NCI-H1694 treated with DMSO at 0.1 percent for 48 hours (cell line): ENCODE data around the gene COMMD1.
"Not testable (repeated sequence)": the region's sequence is repeated elsewhere in the genome, so short reads cannot be mapped to it uniquely, and the experiment has no call there.

Experiments
- DNase-seq: peaks from one replicate; lab custom pipeline; 2025; lab: John Stamatoyannopoulos, UW

COMMD1 gene

DNA sequence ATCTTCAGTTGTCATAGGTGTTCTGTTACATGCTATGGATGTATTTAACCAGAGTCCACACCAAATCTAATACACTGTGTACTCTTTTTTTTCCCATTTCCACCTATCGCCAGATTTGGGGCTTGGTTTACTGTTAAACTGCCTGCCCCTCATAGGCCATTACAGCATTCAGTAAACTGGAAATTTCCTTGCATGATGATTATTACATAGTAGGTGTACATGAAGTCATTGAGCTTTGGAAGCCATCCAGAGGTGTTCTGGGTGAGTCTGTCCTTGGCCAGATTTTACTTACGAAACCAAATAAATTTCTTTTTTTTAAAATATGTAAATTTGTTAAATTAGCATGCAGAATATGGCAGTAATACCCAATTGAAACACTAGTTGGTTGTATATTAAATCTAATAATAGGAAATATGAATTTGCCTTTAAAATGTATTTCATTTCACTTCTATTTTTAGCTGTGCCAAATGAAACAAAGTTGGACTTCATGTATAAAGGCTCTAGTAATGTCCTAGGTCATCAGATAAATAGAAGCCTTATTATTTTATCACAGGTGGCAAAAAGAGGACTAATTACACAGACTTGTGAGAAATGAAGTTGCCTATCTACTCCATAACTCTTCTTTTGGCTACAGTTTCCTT is 60.7 kb downstream of the COMMD1 start:
- DNase-seq, result no peak

DNA sequence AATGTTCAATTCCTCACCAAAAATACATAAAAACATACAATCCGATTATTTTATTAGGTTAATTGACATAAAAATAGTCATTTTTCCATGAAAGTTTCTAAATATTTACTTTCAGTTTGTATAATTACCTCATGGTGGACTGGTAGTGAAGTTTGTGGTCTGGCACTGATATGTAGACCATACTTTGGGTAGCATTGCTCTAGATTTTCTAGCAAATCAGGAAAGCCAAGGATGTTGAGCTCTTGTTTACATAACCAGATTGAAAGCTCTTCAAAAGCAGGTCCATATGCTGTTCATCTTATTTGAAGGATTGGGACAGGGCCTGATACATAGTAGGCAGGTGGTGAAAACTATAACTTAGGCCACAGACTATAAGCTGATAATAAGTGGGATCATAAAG is 61.8 kb downstream of the COMMD1 start:
- no peak for DNase-seq

DNA sequence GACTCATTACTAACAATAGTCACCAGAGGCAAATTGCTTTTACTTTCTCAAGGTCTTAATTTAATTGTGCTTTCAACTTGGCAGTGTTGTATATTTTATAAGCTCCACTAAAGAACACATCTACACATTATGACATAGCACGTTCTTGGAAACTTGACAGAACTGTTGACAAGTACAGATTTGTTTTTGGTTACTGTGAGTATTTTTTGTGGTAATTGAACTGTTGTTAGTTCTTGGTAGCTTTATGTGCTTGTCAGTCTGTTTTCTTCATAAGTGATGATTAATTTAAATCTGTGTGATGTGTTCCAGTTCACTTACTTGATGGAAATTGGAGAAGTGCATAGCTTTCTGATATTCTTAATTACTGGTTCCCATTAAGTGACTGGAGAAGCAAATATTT is 63.9 kb downstream of the COMMD1 start:
- no peak for DNase-seq

DNA sequence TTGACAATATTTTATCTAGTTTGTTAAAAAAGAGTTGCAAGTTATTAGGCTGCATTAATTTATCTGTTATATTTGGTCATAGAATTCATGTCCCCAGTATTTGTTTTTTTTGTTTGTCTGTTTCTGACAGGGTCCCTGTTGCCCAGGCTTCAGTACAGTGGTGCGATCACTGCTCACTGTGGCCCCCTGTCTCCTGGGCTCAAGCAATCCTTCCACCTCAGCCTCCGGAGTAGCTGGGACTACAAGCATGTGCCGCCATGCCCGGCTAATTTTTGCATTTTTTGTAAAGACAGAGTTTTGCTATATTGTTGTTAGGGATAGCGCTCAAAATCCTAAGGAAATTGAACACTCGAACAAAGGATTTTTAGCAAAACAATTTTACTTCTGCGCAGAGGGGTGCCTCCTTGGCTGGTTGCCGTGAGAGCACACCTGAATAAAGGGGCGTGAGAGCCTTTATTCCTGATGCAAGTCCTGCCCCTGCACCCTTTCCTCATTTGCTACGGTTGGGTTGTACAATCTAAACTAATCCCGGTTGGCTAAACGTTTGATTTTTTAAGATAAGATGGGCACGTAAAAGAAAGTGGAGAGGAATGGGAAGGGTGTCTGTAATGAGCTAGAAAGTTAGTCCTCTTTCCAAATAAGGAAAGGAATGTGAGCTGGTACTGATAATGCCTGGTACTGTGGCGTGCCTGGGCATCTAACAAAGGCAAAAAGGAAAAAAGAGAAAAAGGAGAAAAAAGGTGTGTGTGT is 65.5 kb downstream of the COMMD1 start:
- DNase-seq, result no peak

DNA sequence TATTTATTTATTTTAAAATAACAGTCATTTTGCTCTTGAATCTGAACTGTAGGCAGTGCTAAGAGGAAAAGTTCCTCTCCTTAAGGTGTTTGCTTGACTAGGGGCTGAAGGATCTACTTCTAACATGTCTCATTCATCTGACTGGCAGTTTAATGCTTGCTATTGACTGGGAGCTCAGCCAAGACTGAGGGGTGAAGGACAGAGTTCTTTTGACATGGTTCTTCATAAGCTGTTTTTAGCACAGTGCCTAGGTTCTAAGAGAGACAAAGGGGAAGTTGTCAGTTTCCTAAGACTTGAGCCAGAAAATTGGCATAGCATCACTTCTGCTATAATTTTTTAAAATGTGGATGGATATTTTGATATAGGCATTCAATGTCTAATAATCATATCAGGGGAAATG is 73.0 kb downstream of the COMMD1 start:
- no peak for DNase-seq

DNA sequence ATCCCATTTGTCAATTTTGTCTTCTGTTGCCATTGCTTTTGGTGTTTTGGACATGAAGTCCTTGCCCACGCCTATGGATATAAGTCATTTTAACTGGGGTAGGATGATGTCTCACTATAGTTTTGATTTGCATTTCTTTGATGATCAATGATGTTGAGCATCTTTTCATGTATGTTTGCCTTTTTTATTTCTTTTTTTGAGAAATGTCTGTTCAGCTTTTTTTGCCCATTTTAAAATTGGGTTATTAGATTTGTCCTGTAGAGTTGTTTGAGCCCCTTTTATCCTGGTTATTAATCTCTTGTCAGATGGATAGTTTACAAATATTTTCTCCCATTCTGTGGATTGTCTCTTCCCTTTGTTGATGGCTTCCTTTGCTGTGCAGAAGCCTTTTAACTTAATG is 75.3 kb downstream of the COMMD1 start:
- no peak for DNase-seq

DNA sequence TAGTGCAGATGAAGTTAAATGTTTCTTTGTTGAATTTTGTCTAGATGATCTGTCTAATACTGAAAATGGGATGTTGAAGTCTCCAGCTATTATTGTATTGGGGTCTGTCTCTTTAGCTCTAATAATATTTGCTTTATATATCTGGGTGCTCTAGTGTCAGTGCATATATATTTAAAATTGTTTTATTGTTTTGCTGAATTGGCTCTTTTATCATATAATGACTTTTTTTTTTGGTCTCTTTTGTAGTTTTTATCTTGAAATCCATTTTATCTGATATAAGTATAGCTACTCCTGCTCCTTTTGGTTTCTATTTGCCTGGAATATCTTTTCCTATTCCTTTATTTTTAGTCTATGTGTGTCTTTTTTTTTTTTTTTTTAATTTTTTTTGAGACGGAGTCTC is 79.2 kb downstream of the COMMD1 start:
- DNase-seq, result no peak

DNA sequence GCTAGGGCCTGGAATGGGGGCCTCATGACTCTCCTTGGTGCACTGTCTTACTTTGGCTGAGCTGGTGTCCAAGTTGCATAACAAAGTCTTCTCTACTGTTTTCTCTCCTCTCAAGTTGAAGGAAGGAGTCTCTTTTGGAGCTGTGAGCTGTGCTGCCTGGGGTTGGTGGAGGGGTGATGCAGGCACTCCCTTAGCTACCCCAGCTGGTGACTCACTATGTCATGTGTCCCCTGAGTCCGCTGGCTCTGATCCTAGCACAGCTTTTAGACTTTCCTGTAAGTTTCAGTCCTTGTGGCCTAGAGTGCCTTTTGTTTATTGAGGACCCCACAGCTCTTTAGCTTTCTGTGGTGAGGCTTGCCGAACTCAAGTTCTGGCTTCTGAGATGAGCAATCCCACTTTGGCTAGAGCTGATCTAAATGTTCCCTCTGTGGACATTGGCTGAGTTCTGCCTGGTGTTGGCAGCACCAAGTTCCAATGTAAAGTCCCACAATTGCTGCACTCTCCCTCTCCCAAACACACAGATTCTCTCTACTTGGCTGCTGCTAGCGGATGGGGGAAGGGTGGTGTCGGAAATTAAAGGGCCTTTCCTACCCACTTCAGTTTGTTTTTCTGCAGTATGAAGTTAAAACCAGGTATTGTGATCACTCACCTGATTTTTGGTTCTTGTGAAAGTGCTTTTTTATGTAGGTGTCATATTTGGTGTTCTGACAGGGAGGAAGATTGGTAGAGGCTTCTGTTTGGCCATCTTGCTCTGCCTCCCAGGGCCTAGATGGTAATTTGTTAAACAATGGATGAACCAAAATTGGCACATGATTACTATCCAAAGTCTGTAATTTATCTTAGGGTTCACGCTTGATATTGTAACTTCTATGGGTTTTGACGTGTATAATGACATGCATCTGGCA is 83.2 kb downstream of the COMMD1 start:
- DNase-seq, result no peak

DNA sequence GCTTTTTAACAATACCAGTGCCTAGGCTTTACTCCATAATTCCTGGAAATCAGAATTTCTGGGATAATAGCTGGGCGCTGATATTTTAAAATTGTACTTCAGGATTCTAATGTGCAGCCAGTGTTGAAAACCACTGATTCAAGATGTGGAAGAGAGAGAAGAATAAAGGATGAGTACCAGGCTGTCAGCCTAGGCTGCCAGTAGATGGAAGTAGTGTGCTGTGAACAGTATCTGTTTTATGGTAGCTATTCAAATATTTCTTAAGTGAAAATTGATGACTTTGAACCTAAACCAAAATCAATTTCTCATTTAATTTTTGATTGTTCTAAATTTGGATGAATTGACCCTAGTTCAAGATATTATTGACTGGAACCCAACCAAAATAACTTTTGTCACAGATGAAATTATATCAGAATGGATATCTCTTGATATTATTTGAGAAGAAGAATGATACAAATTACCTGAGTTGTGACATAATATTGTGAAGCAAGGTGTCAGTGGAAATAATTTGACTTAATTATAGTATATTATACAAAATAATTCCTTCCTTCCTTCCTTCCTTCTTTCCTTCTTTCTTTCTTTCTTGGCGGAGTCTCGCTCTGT is 88.0 kb downstream of the COMMD1 start:
- DNase-seq, result peak; percentile 59

DNA sequence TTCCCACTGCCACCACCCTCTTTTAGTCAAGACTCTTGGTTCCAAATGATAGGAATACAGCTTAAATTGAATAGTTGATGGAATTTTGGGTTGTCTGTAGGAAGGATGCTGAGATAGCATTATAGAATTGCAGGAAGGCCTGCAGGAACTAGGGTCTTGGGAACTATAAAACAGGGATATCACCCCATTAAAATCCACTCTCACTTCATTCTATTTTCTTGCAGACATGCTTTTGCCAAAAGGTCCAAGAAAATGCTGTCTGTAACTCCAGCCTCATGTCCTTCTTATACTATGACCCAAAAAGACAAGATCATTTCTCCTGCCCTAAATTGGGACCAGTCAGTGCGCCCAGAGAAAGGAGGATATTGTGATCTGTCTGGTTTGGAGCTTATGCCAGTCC is 89.1 kb downstream of the COMMD1 start:
- DNase-seq, result no peak

DNA sequence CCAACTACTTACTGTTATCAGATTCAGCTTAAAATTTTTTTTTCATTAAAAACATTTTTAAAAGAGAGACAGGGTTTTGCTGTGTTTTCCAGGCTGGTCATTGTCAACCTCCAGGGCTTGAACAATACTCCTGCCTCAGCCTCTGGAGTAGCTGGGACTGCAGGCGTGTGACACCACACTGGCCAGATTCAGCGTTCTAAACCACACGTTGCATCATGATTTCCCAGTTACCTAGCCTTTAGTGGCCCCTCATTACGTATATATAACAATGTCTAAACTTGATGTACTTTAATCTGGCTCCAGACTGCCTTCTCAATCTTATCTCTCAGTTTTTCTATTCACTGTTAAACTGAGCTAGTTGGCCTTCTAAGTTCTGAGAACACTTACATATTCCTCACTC is 89.6 kb downstream of the COMMD1 start:
- DNase-seq, result no peak

DNA sequence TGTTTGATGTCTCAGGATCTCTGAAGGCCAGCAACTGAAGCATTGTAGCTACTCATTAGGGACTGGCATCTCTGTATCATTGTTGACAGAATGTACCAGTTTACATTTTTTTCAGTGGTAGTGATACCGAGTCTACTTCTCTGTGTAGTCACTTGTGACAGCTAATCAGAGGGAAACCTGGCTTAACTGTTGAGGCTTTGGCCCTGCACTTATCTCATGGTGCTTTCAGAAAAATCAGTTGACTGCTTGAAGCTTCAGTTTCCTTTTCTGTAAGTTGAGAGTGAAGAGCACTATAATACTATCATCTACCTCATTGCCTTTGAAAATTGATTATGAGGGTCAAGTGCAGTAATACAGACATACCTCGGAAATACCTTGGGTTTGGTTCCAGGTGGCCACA is 90.0 kb downstream of the COMMD1 start:
- DNase-seq, result no peak

DNA sequence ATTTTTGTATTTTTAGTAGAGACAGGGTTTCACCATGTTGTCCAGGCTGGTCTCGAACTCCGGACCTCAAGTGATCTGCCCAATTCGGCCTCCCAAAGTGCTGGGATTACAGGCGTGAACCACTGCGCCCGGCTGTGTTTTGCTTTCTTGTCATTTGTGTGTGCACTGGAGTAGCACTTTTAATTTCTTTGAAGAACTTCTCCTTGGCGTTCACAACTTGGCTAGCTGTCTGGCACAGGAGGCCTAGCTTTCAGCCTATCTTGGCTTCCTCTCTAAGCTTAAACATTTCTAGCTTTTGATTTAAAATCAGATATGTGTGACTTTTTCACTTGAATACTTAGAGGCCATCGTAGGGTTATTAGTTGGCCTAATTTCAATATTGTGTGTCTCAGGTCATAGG is 93.0 kb downstream of the COMMD1 start:
- DNase-seq, result no peak

DNA sequence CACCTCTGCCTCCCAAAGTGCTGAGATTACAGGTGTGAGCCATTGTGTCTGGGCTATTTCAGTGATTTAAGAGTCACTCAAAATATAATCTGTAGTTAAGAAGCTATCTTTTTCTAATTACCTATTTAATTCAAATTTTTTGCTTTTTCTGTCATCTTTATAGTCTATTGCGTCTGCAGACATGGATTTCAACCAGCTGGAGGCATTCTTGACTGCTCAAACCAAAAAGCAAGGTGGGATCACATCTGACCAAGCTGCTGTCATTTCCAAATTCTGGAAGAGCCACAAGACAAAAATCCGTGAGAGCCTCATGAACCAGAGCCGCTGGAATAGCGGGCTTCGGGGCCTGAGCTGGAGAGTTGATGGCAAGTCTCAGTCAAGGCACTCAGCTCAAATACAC is 95.1 kb downstream of the COMMD1 start:
- no peak for DNase-seq

DNA sequence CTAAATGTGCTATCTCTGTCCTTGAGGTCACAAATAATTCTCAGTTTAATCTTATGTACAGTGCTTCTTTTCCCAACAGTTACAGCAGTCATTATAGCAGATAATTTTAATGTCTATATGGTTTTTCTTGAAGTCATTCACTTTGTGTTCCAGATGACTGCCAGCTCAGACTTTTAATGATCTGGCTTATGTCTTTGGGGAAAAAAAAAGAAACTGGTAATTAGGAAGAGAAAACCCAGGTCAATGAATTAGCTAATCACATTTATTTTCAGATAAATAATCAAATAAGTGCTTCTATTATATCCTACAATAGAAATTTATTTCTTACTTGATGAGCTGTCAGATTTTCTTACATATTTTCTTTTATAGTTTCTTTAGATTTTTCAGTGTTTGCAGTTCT is 96.0 kb downstream of the COMMD1 start:
- no peak for DNase-seq

DNA sequence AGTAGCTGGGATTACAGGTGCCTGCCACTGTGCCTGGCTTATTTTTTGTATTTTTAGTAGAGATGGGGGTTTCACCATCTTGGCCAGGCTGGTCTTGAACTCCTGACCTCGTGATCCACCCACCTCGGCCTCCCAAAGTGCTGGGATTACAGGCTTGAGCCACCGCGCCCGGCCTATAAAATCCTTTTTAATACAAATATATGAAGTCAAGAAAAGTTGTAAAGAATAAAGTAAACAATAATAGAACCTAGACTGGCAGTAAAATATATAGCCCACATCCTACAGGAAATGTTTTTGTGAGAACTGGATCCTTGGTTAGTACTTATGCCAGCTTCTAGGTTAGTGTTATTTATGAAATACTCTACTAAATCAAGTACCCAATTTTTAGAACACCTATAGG is 99.0 kb downstream of the COMMD1 start:
- DNase-seq, result not testable (repeated sequence)

DNA sequence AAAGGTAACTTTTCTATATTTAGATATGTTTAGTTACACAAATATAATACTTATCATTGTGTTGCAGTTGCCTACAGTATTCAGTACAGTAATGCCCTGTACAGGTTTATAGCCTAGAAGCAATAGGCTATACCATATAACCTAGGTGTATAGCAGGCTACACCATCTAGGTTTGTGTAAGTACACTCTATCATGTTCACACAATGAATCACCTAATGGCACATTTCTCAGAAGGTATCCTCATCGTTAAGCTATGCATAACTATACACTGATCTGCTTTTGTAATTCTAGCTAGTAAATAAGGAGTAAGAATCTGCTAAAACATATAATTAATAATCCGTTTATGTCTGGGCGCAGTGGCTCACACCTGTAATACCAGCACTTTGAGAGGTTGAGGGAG is 102.1 kb downstream of the COMMD1 start:
- DNase-seq, result no peak

DNA sequence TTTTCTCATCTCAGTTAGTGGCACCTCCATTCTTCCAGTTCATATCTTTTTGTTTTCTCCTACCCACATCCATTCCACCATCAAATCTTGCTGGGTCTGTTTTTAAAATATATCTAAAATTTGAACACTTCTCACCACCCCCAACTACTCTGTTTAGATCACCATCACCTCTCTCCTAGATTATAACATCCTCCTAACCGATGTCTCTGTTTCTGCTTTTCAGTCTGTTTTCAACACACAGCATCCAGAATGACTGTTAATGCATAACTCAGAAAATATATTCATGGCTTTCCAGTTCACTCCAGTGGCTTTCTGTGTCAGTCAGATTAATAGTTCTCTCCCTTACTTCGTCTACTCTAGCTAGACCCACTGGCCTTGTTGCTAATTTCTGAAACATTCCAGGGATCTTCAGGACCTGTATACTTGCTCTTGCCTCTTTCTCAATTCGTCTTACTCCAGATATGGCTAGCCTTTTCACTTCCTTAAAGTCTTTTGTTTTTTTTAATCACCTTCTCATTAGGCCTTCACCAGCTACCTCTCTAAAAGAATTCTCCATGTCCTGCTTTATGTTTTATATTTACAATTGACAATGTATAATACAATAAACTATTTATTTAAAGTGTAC is 105.3 kb downstream of the COMMD1 start:
- DNase-seq, result no peak

DNA sequence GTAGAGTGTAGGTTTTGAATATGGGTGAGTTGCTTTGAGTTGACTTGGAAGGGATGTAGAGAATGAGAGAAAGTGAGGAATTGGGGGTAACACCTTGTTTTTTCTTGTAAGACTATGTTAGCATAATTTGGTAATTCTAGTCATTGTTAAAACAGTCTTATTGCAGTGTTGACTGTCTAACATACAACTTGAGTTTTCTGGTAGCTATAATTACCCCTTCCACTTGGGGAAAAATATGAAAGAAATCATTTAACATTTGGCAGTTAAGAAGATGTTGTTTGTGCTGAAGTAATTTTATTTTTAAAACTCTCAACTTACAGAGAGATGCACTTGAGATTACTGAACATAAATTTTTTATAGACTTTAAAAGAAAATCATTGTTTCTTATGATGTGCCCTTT is 108.2 kb downstream of the COMMD1 start:
- DNase-seq, result no peak

DNA sequence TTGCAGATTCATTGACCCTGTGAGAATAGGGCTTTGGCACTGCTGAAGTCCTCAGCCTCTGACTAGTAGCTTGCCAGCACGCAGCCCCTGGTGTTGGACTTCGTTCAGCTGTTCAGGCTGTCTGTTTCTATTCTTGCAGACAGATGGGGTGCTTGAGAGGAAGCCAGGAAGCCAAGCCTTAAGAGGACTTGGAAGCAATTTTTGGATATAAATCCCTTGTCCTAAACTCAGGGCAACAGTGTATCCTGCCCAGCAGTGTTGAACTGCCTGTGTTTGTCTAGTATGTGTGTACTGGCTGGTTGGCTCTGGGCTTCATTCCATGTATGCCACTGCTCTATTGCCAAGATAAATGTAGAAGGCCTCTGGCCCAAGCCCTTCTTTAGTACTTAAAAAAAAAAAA is 108.6 kb downstream of the COMMD1 start:
- peak; percentile 78 for DNase-seq

DNA sequence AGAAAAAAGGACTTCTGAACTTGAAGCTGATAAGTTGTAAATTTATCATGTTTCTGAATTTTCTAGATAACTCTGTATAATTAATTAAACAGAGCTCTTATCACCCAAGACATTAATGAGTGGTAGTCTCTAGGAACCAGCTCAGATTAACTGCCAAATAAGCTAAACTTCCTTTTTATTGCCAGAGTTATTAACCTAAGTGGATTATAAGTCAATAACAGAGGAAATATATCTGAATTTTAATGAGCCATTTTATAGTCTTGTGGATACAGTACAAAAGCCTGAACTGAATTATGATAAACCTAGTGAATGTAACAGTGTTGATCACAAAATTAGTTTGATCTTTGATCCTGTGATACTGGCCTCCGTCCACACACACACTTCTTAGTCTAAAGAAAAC is 111.5 kb downstream of the COMMD1 start:
- no peak for DNase-seq

DNA sequence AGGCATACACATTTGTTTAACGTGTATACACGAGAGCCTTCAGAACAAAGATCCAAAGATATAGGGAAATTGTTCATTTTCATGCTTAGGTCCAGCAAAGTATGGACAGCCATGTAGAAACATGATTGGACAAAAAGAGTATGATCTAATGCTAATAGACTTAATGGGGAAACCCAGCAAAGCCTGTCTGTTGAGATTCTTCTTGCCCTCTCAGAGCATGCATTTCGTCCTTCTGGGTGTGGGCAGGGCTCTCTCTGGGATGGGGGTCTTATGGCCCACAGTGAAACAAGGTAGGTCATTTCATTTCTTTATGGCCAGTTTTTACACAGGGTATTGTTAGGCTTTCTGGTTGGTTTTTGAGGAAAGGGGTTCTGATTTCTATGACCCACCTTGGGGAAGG is 124.4 kb downstream of the COMMD1 start:
- no peak for DNase-seq
